K562 (cell line): ENCODE measurements around the gene NOSTRIN. TPM values are rescaled to one million over a fixed set of nuclear protein-coding genes. Genes with fewer than 3 reads are reported as not detected.

Source experiments
- ETV1 ChIP-seq: fragments of 450-650 bp; conservative IDR thresholded peaks from 2 replicates; pipeline ENCODE4 v1.6.1; 2016; ENCODE audit warnings: missing genetic modification characterization, control low read depth, low read depth, missing compliant biosample characterization
- FOXK1 ChIP-seq: sonication (generic); formaldehyde crosslinking; IDR thresholded peaks from 2 replicates; pipeline ENCODE4 v1.8.0; 2022; ENCODE audit warnings: missing genetic modification reagents, mild to moderate bottlenecking, borderline replicate concordance
- FOXO4 ChIP-seq: fragments of 450-650 bp; formaldehyde crosslinking; IDR thresholded peaks from 2 replicates; pipeline ENCODE4 v1.4.0; 2020; ENCODE audit warnings: mild to moderate bottlenecking, moderate library complexity
- HDAC6 ChIP-seq: IDR thresholded peaks from 2 replicates; pipeline ENCODE4 v1.6.1; 2012; ENCODE audit warnings: low read depth, mild to moderate bottlenecking, control low read depth, inconsistent platforms, low read length, moderate library complexity
- MGA ChIP-seq: fragments of 450-650 bp; IDR thresholded peaks from 2 replicates; pipeline ENCODE4 v1.6.1; 2016; ENCODE audit warnings: mild to moderate bottlenecking, moderate library complexity
- YY1 ChIP-seq, 3 experiments: IDR thresholded peaks; 2 replicates each; pipeline ENCODE4 v1.6.1; 2011; ENCODE audit warnings: low read length in 2 of 3, mild to moderate bottlenecking in 2 of 3, moderate library complexity in 2 of 3, borderline replicate concordance in 1 of 3, control low read depth in 1 of 3, low read depth in 1 of 3; ENCODE audit not compliant: insufficient read depth in 3 of 3, insufficient replicate concordance in 2 of 3, control insufficient read depth in 1 of 3, insufficient read length in 1 of 3; ENCODE audit errors: extremely low read depth in 1 of 3
- polyA plus RNA-seq, 8 experiments: library from polyadenylated mRNA; depleted of rRNA in 4 of 8; stranded (reverse) in 5 of 8; unstranded in 3 of 8; fragments of >200 nt; fragmentation: Nextera tagmentation in 2 of 8; fragmentation: Illumina TruSeq in 1 of 8; extraction: Ambion mirVana in 2 of 8; extraction: Trizol in 1 of 8; gene quantifications; 2 replicates each; pipeline versions ENCODE4 v1.2.1 to v1.2.3, GENCODE V29; 2011 to 2014; ENCODE audit warnings: inconsistent platforms in 1 of 8, missing spikeins in 1 of 8
- total RNA-seq, 7 experiments: library from RNA; depleted of rRNA in 6 of 7; stranded (reverse); fragments of >200 nt in 6 of 7; fragmentation: Illumina TruSeq in 2 of 7; extraction: Trizol in 2 of 7; gene quantifications; 2 replicates each; pipeline versions ENCODE4 v1.2.1 to v1.2.3, GENCODE V29; 2011 to 2021; ENCODE audit warnings: low replicate concordance in 1 of 7
- TF ChIP-seq, protein P1 (sequence below): fragments of 450-650 bp; formaldehyde crosslinking; IDR thresholded peaks from 2 replicates; pipeline ENCODE4 v1.4.0; 2020; ENCODE audit warnings: mild to moderate bottlenecking, mixed read lengths
- TF ChIP-seq, protein P2 (sequence below): fragments of 250-450 bp; sonication (Bioruptor Pico); IDR thresholded peaks from 2 replicates; pipeline ENCODE4 v1.8.0; 2021; ENCODE audit warnings: mild to moderate bottlenecking, moderate library complexity

NOSTRIN gene
- total and polyA plus RNA-seq, 9 of the 15 experiments (the other 6 are each of a cell fraction or from before 2014, with no cell fraction given), result 26.7 to 82.9 (median 56.3) TPM

DNA sequence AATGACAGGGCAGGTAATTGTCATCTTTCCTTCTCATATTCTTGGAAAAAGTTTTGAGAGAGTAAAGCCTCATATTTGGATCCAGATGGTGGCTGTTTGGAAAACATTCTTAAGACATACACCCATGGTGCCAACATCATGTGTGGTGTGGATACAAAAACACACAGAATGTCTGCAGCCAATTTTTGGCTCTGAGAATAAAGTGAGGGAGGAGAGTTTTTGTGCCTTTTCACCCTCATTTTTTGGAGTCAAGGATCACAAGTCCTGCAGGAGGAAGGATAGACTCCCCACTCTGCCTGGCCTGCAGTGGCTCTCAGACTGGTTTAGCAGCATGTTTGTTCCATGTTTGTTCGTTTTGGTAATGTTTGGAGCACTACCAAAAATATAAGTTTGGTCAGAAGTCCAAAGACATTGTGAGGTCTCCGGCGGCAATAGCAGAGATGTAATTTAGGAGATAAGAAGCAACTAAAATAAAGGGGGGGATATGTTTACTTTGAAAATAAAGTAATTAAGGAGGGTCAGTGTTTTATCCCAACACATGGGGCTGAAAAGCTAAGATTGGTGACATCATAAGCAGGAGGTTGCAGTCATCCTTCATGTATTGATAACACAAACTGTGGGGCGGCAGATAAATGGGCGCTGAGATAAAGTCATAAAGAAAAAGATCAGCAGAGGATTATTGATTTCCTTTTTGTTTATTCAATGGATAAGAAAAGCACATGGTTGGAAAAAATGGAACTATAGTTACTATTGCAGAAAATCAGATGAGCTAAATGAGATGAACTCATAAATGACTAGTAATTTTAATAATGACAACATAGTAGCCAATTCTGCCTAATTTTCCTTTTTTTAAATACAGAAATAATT lies 655 bp downstream of the NOSTRIN start (continued):
- TF ChIP-seq MGA, result peak; percentile 30
- TF ChIP-seq ETV1 (tag), result no peak; the same call in 1 of the 2 replicates
- TF ChIP-seq FOXO4 (CRISPR knock-in tag), result no peak
- no peak for TF ChIP-seq YY1 (IDR thresholded peaks at IDR 0.05; ENCODE audit: borderline replicate concordance in 1 of 3, control insufficient read depth in 1 of 3, extremely low read depth in 1 of 3, insufficient read depth in 3 of 3, insufficient read length in 1 of 3, insufficient replicate concordance in 2 of 3, low read depth in 1 of 3, low read length in 2 of 3)
- TF ChIP-seq, protein P1, sequence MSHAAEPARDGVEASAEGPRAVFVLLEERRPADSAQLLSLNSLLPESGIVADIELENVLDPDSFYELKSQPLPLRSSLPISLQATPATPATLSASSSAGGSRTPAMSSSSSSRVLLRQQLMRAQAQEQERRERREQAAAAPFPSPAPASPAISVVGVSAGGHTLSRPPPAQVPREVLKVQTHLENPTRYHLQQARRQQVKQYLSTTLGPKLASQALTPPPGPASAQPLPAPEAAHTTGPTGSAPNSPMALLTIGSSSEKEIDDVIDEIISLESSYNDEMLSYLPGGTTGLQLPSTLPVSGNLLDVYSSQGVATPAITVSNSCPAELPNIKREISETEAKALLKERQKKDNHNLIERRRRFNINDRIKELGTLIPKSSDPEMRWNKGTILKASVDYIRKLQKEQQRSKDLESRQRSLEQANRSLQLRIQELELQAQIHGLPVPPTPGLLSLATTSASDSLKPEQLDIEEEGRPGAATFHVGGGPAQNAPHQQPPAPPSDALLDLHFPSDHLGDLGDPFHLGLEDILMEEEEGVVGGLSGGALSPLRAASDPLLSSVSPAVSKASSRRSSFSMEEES, result no peak
- TF ChIP-seq, protein P2, sequence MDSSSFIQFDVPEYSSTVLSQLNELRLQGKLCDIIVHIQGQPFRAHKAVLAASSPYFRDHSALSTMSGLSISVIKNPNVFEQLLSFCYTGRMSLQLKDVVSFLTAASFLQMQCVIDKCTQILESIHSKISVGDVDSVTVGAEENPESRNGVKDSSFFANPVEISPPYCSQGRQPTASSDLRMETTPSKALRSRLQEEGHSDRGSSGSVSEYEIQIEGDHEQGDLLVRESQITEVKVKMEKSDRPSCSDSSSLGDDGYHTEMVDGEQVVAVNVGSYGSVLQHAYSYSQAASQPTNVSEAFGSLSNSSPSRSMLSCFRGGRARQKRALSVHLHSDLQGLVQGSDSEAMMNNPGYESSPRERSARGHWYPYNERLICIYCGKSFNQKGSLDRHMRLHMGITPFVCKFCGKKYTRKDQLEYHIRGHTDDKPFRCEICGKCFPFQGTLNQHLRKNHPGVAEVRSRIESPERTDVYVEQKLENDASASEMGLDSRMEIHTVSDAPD, result no peak
- TF ChIP-seq HDAC6, result no peak
- no peak for TF ChIP-seq FOXK1
